NK-92 treated with Interleukin-12 subunit alpha and Interleukin-12 subunit beta, amount 100 ng/mL, for 24 hours (cell line): ENCODE measurements around the gene FKBP1A.
"Not testable (repeated sequence)": the region's sequence is repeated elsewhere in the genome, so short reads cannot be mapped to it uniquely, and the experiment has no call there.

ENCODE experiments used
- DNase-seq: peaks from one replicate; lab custom pipeline; 2025; lab: John Stamatoyannopoulos, UW

The FKBP1A gene

DNA sequence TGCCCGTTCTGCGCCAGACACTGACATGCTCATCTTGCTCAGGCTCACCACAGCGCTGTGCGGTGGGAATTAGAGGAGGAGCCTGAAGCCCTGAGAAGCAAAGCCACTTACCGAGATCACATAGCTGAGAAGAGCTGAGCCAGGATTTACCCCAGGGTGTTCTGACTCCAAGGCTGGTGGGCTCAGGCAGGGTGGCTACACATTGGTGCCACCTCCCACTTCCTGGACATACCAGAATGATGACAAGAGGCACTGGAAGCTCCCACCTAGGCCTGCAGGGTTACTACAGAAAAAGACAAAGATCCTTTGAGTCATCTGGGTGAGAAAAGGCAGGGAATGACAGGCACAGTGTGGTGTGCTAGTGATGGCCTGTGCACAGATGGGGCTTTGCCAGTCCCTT is 24.4 kb upstream of the FKBP1A start:
- no peak for DNase-seq

DNA sequence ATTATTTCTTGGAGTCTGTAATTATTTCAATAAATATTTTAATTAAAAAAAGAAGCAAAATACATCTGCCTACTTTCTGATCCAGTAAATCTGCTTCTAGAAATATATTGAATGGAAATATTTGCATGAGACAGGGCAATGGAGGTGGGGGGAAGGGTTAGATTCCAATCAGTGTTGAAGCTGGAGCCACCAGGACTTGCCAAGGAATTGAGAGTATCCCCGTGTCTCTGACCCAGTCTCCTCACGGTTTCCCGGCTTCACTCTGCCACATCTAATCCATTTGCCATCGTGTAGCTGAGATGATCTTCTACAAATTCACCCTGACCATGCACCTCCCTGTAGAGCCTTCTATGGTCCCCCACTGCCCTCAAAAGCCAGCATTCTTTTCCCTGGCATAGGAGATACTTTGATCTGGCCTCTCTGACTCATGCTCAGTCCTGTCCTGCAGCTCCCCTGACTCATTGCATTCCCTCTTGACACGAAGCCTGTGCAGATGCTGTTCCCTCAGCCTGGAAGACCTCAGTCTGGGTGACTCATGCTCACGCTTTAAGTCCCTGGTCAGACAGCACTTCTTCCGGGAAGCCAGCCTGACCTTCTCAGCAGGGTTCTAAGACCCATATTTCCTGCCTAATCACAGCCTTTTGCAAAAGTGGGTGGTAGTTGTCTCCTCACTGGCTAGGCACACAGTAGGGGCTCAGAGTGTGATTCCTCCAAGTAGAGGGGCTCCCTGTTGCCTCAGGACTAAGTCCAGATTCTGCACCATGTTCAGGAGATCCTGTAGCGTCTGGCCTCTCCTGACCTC is 23.0 kb upstream of the FKBP1A start:
- DNase-seq: peak; percentile 70

DNA sequence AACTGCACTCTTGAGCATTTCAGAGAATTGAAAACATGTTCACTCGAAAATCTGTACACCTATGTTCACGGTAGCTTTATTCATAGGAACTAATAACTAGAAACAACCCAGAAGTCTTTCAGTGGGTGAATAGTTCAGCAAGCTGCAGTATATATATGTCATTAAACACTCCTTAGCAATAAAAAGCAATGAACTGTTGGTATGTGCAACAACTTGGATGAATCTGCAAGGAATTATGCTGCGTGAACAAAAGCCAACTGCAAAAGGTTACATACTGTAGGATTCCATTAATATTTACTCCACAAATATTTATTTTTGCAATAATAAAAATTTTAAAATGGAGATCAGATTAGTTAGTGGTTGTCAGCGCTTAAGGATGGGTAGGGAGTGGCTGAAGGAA is 22.1 kb upstream of the FKBP1A start:
- no peak for DNase-seq

DNA sequence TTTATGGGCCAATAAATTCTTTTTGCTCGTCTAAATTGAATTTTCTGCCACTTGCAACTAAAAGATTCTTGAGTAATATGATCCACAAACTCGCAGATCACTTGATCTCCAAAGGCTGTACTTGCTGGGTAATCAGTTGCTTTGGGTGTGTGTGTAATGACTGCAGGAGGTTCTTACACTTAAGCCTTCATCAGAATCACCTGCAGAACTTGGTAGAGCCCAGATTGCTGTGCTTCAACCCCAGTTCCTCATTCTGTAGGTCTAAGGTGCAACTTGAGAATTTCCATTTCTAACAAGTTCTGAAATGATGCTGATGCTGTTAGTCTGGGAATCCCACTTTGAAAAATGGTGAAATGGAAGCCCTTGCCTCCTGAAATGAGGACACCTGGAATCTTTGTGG is 12.9 kb upstream of the FKBP1A start:
- DNase-seq: no peak

DNA sequence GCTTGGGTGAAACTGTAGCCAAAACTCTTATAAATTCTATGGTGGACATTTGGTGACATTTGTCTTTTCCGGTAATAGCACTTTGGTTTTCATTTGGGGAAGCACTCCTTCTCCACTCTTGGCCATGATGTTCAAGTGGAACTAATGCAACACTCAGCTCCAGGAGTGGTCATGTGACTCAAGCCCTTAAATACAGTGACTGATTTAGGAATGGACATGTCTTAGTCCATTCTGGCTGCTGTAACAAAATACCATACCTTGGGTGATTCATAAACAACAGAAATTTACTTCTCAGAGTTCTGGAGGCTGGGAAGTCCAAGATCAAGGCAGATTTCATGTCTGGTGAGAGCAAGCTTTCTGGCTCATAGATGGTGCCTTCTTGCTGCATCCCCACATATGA is 10.8 kb upstream of the FKBP1A start:
- DNase-seq: no peak

DNA sequence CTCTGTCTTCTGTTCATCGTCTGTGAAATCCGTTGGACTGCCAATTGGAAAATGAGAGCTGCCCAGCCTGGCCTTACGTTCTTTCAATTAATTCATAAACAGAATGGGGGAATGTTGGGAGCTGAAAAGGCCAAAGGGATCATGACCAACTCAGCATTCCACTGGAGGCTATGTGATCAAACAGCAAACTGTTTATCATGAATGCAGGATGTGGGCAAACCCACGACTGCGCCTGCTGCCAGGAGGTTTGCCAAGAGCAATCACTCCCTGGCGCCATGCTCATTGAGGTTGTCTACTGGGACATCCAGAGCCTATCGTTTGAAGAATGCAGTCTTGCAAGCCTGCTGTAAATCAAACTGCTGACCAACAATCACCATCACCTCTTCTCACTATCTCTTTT is 9.3 kb upstream of the FKBP1A start:
- no peak for DNase-seq

DNA sequence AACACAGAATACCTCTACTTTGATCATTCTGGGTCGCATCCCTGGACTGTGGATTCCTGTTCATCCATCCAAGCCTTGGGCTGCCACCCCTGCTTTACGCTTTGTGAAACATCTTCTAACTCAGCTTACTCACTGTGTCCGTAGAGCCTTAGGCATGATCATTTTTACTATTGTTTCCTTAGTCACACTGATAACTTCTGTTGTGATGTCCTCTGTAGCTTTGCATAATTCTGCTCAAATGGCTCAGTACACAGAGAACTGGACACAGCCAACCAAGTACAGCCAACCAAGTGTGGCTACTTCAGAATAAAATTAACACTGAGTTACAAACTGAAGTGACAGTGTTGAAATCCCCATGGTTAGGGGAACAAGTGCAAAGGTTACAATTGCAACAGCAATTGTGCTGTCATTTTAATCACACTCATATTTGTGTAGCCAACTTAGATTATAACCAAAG is 8.6 kb upstream of the FKBP1A start:
- no peak for DNase-seq

DNA sequence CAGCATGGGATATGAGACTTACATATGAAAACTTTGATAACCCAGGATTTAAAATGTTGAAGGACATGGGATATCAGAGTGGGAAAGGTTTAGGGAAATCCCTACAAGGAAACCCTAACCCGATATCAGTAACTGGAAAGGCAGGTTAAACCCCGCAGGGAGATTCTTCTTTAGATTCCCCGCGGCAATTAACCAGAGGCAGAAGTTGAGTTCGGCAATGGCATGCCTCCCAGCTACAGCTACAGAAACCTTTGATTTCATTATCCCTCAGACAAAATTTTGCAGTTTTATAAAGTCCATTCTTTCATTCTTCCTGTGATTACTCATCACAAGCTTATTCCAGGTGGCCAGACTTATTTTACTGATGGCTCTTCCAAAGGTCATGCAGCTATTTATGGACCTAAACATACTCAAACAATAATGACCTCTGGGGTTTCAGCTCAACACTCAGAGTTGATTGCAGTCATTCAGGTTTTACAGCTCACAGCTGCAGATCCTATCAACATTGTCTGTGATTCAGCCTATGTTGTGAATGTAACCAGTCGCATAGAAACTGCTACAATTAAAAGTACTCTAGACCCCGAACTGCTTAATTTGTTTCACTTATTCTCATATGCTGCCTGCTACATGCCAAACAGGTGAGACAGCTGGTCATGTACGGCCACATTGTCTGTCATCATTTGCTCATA is 7.0 kb upstream of the FKBP1A start:
- DNase-seq: not testable (repeated sequence)

DNA sequence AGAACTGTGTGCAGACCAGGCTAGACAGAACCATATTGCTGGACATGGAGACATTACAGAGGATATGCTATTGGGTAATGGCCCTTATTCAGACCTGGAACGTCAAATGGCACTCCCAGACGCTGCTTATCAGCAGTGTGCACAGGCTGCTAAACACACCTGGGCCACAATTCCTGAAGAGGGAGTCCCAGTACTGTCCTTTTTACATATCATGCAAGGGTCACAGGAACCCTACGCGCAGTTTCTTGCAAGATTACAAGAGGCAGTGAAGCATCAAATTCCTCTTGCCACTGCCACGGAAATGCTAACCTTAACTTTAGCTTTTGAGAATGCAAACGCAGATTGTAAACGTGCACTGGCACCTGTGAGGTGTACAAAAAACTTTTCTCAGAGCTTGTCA is 5.3 kb upstream of the FKBP1A start:
- DNase-seq: not testable (repeated sequence)

DNA sequence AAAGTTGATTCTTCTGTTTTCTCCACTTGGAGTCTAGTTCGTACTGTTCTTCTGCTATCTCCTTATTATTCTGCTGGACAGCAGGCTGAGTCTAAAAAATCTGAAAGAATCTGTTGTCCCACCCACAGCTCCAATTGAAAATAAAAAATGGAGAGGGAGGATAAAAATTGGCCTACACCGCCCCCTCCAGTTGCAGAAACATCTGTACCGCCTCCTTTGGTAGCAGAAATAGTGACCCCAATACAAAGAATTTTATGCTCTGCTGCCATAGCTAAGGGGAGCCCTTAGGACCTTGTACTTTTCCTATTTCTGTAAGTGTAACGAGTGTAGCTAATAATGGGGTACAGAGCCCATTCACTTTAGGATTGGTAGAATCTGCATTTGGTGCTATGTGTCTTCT is 4.9 kb upstream of the FKBP1A start:
- no peak for DNase-seq

DNA sequence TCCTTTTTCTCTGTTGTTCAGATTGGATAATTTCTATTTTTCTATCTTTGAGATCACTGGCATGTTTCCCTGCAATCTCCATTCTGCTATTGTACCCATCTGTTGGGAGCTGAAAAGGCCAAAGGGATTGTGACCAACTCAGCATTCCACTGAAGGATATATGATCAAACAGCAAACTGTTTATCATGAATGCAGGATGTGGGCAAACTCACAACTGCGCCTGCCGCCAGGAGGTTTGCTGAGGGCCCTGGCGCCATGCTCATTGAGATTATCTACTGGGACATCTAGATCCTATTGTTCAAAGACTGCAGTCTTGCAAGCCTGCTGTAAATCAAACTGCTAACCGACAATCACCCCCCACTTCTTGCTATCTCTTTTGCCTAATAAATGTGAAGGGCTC is 3.8 kb upstream of the FKBP1A start:
- DNase-seq: no peak

DNA sequence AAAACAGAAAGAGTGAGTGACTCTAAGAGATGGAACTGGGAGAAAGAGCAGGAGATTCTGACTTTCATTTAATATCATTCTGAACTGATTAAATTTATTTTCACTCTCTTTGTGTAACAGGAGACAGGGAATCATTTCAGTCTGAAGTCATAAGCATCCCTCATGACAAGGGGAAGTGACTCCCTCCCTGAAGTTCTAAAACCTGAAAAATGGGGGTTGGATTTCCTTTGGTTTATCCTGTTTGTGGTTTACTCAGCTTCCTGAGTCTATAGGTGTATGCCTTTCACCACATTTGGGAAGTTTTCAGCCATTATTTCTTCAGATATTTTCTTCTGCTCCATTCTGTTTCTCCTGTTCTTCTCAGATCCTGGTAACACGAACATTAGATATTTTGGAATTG is 3.4 kb upstream of the FKBP1A start:
- no peak for DNase-seq

DNA sequence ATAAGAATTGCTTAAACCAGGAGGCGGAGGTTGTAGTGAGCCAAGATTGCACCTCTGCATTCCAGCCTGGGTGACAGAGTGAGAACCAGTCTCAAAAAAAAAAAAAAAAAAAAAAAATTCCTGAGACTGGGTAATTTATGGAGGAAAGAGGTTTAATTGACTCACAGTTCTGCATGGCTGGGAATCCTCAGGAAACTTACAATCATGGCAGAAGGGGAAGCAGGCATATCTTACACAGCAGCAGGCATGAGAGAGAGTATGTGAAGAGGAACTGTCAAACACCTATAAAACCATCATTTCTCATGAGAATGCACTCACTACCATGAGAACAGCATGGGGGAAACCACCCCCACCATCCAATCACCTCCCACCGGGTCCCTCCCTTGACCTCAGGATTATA is 1.8 kb upstream of the FKBP1A start:
- DNase-seq: no peak

DNA sequence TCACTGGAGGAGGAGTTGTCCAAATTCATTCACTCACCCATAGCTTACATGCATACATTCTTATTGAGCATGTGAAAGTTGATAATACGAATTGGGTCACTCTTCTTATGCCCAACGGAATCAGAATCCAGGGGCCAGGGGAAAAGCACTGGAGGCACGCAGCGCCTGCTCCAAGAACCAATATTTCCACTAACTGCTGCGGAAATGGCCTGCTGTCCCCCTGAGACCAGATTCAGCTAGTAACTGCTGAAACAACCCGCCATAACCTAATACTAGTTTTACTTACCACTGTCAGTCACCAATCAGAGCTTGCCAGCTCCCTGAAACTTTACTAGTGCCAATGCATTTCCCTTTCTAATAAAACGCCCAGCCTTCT is 641 bp upstream of the FKBP1A start:
- no peak for DNase-seq

DNA sequence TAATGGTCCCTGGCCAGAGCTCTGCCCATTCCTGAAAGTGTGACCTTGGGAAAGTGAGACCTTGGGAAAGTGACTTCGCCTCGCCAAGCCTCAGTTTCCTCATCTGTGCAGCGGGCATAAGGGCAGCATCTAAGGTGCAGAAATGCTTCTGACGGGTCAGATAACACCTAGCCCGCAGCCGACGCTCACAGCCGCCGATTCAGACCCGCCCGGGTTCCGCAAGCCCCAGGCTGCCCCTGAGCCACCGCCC is 486 bp downstream of the FKBP1A start:
- DNase-seq: no peak

DNA sequence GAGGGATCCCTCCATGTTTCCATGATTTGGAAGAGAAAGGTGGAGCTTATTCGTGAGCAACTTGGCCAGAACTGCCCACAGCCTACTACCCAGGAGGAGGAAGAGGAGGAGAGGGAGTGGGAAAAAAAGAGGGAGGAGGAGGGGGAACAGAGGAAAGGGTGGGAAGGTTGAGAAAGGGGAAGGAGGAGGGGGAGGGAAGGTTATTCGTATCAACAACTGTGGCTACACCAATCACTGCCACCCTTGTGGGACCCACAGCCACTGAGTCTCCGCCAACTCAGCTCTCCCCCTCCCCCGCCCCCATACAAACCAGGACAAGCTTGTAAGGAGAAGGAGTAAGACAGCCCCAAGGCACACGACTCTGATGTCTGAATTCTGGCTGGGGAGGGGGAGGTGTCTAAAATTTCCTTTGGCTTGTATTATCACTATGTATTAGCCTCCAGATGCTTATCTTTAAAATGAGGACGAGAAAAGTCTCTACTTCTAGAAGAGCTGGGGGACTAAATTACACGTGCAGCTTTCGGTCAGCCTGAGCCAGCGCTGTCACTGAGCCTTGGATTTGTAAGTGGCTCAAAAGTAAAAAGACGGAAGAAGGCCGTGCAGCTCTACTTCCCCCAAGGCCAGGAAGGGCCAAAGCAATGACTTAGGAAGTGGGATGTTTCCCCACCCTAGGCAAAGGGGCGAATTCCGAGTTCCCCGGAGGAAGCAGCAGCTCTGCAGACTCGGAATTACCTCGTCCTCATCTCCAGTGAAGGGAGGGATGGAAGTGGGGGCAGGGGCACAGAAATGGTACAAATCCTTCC is 1.0 kb downstream of the FKBP1A start:
- no peak for DNase-seq

DNA sequence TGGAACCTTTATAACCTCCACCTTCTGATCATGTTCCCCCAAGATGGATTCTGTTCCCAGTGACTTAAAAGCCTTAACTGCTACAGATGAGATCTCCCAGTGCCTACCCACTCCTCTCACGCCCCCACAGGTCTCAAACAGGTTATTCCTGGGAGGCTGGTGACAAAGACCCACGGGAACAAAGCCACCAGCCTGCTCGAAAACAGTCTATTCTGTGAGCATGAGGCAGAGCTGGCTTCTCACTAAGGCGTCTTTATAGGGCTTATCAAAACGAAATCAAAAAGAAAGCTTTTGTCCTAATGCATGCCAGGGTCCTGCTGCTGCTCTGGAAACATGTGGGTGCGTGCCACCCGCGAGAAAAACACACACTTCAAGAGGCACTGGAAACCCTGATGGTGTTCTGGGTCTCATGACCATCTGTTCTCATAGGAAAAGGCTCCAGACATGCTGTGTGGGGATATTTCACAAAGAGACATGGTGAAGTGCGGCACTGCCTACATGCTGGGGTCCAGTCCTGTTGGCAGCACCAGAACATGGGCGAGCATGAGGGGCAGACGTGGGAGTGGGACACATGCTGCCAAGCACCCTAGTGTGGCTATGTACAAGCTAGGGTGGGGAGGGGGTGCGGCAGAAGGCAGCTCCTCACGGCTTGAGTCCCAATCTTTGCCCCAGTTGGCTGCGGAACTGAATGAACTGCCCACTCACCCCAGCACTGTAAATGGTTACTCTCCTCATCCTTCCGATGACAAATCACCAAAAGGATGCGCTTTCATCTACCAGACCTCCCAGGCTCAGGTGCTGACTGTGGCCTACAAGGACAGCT is 2.1 kb downstream of the FKBP1A start:
- no peak for DNase-seq

DNA sequence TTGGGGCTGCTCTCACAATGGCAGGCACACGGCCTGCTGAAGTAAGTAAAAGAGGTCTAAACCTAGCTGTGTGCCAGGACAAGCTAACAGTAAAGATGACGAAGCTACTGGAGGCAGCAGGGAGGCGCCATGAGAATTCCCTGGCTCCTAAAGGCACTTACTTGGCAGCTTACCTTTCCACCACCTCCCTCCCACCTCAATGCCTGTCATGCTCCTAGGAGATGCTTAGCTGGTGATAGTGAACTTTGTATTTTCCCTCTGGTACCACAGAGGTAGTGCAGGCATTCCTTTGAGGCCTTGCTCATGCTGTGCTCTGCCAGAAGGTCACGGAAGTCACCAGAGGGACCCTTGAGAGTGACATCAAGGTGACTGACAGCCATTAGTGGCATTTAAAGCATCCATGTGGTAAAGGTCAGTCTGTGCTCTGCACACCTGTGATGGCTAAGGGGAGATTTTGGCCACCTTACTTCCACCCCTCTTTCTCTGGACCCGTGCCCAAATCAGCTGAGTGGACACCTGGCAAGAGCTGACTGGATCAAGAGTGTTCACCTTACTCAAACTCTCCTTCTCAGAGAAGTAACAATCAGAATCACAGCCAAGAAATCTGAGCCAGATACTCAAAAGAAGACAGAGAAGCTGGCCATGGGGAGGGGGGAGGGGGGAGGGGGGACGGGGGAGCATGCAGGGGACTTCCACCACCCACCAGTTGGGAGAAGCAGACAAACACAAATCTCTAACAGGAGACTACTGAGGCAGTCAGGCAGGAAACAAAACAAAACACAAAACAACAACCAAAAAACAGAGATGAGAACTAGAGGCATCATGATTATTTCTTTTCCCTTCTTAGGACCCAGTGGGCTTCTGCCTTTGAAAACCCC is 2.9 kb downstream of the FKBP1A start:
- DNase-seq: no peak

DNA sequence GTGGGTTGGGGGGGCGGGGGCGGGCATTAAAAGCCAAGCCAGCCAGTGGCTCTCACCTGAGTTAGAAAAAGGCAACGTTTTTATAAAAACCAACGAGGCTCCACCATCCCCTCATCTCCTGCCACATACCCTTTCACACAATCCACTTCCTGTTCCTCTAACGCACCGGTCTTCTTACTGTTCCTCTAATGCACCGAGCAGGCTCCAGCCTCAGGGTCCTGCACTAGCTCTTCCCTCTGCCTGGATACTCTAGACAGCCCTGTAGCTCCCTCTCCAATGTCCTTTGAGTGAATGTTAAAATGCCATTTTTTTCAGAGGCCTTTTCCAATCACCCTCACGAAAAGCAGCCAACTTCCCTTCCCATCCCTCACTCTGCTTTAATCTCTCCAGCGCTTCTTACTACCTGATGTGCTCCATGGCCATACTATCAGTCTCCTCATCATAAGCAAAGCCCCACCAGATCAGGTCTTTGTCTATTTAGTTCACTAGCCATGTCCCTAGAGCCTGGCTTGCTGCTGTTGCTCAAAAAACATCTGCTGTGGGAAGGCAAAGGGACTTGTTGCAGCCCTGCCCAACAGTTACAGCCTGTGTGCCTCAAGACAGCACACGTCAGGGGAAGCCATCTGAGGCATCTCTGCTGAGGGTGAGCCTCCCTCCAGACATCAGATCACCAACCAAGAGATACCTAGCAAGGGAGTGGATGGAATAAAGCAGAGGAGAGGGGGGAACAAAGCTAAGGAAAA is 3.9 kb downstream of the FKBP1A start:
- no peak for DNase-seq

DNA sequence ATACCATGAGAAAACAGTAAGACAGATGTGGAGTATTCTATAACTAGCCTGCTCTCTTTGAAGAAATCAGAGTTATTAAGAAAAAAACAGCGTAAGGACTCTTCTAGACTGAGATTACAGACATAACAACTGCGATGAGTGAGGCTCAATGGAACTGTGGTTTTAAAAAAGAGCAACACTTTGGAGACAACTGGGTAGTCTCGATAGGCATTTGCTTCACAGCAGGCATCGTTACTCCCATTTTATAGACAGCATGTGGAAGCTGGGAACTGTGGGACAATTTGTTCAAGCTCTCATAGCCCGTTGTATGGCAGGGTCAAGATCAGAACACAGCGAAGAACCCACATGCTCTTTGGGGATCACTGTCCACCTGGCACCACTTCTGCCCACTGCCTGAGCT is 4.6 kb downstream of the FKBP1A start:
- DNase-seq: no peak

DNA sequence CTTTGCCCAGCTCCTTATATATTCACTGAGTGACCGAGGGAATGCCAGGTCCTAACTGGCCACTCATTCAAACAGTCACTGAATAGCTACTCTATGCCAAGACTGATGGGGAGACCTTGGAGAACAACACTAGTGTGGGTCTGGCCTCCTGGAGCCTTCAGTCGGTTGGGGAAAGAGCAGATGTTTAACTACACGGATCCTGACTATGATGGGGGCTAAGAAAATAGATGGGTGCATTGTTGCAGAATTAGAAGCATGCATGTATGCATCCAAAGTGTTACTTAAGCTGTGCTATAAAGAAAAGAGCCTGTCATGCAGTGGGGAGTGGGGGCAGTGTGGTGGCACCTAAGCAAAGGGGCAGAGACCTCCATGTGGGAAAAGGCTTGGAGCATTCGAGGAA is 6.5 kb downstream of the FKBP1A start:
- DNase-seq: no peak
